SK-N-SH (cell line): ENCODE measurements around the gene RCAN2.

Experiments
- CTCF ChIP-seq: fragments of 200-600 bp; sonication (generic); IDR thresholded peaks from 2 replicates; pipeline ENCODE4 v1.6.1; 2017; ENCODE audit warnings: antibody characterized with exemption, mild to moderate bottlenecking, moderate library complexity
- EP300 ChIP-seq, 2 experiments: IDR thresholded peaks; 2 replicates each; pipeline versions ENCODE4 v1.4.0 to v1.6.1; 2012; ENCODE audit warnings: borderline replicate concordance in 1 of 2, low read depth in 1 of 2, low read length in 1 of 2
- JUND ChIP-seq: IDR thresholded peaks from 2 replicates; pipeline ENCODE4 v1.4.0; 2012
- NRF1 ChIP-seq: IDR thresholded peaks from 2 replicates; pipeline ENCODE4 v1.6.1; 2012; ENCODE audit warnings: low read depth, mild to moderate bottlenecking, low read length
- POLR2AphosphoS5 ChIP-seq: IDR thresholded peaks from 2 replicates; pipeline ENCODE4 v1.6.1; 2012; ENCODE audit warnings: low read depth, low read length
- TAF1 ChIP-seq: IDR thresholded peaks from 2 replicates; pipeline ENCODE4 v1.6.1; 2012; ENCODE audit warnings: low read depth, mild to moderate bottlenecking, low read length, moderate library complexity, borderline replicate concordance
- TEAD4 ChIP-seq: IDR thresholded peaks from 2 replicates; pipeline ENCODE4 v1.4.0; 2012; ENCODE audit warnings: mild to moderate bottlenecking, borderline replicate concordance; ENCODE audit not compliant: insufficient read depth
- YY1 ChIP-seq: IDR thresholded peaks from 2 replicates; pipeline ENCODE4 v1.4.0; 2012; ENCODE audit warnings: low read depth, mild to moderate bottlenecking

- TF ChIP-seq CTCF (no peak), YY1 (no peak), POLR2AphosphoS5 (no peak), TAF1 (no peak), JUND (no peak), EP300 (IDR thresholded peaks at IDR 0.05; ENCODE audit: borderline replicate concordance in 1 of 2, low read depth in 1 of 2, low read length in 1 of 2) (no peak), TEAD4 (no peak), NRF1 (no peak)
Observed at GRCh38 chr6:46395530-46395929, 95.7 kb downstream of the RCAN2 start.
